Stimulated activated CD4-positive, alpha-beta T cell treated with anti-CD3 and anti-CD28 coated beads, Interleukin-15, amount 100 ng/mL, for 1 hour (primary cell): ENCODE data around the gene ATP10B.

Source experiments
- DNase-seq, 2 donors: peaks; one replicate each; pipeline ENCODE4 v3.0.0-alpha.2; 2020; ENCODE audit warnings: low read depth in 1 of 2, low spot score in 1 of 2

The ATP10B gene

GRCh38 chr5:160692271-160692670 is 159.7 kb downstream of the ATP10B start:
- no peak for DNase-seq

GRCh38 chr5:160685695-160686094 is 166.3 kb downstream of the ATP10B start:
- no peak for DNase-seq

GRCh38 chr5:160685219-160685618 is 166.8 kb downstream of the ATP10B start:
- DNase-seq = no peak

- no peak for DNase-seq
Observed at GRCh38 chr5:160679567-160680309, 172.3 kb downstream of the ATP10B start.

GRCh38 chr5:160675988-160676387 is 176.0 kb downstream of the ATP10B start:
- DNase-seq = no peak

- DNase-seq = no peak
Observed at GRCh38 chr5:160674901-160675300, 177.1 kb downstream of the ATP10B start.

- no peak for DNase-seq
Observed at GRCh38 chr5:160672521-160672920, 179.5 kb downstream of the ATP10B start.

- DNase-seq = no peak
Observed at GRCh38 chr5:160668356-160668755, 183.7 kb downstream of the ATP10B start.

GRCh38 chr5:160667160-160667559 is 184.9 kb downstream of the ATP10B start:
- DNase-seq = no peak

- DNase-seq = no peak
Observed at GRCh38 chr5:160665460-160665859, 186.6 kb downstream of the ATP10B start.

- DNase-seq = no peak
Observed at GRCh38 chr5:160660132-160660531, 191.9 kb downstream of the ATP10B start.

GRCh38 chr5:160657622-160658458 is 194.2 kb downstream of the ATP10B start:
- DNase-seq = no peak

GRCh38 chr5:160657068-160657507 is 194.9 kb downstream of the ATP10B start:
- no peak for DNase-seq

- DNase-seq = no peak
Observed at GRCh38 chr5:160655717-160656116, 196.3 kb downstream of the ATP10B start.

GRCh38 chr5:160651692-160652645 is 200.0 kb downstream of the ATP10B start:
- DNase-seq = no peak

GRCh38 chr5:160649304-160649703 is 202.7 kb downstream of the ATP10B start:
- DNase-seq = no peak

GRCh38 chr5:160646033-160646432 is 206.0 kb downstream of the ATP10B start:
- DNase-seq = no peak

- DNase-seq = no peak
Observed at GRCh38 chr5:160643616-160644240, 208.3 kb downstream of the ATP10B start.

- no peak for DNase-seq
Observed at GRCh38 chr5:160641405-160641804, 210.6 kb downstream of the ATP10B start.

- no peak for DNase-seq
Observed at GRCh38 chr5:160640406-160640805, 211.6 kb downstream of the ATP10B start.
